Measurements from ENCODE around the gene HTR4. TPM values are rescaled to one million over a fixed set of nuclear protein-coding genes. Genes with fewer than 3 reads are reported as not detected.

The HTR4 gene
- total RNA-seq, 1 donor from 2014 or later: not detected

DNA sequence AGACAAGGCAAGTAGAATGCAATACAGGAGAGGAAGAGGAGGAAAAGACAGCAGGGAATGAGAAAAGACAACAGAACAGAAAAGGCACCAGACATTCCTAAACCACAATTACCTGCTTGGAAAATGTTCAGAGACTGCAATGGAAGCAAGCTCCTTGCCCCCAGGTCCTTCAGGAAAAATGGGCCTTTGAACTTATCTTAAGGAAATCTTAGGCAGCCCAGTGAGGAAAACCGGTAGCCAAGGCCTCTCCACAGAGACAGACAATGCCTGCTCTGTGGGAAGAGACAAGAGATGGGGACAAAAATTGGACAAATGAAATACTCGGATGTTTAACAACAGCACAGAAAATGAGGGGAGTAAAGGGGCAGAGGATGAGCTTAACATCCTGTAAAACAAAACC, 31.2 kb downstream of the HTR4 start:
- H3K4me3 ChIP-seq: no peak overlapping the region
- no peak overlapping the region for H3K27ac ChIP-seq
- H2AFZ ChIP-seq (replicated peaks): no peak overlapping the region
- DNase-seq (ENCODE audit: low spot score): no peak
- Mint-ChIP-seq H3K4me3 (no peak overlapping the region), H3K27ac (no peak overlapping the region), H3K9me3 (no peaks in the 10 kb centered on the region), H3K4me1 (peaks cover 3% of the 10 kb centered on the region), H3K27me3 (ENCODE audit: insufficient read depth, low read depth) (no peaks in the 10 kb centered on the region), H3K36me3 (no peaks in the 10 kb centered on the region)
- H3K36me3 ChIP-seq: no peaks in the 10 kb centered on the region
- no peaks in the 10 kb centered on the region for H4K20me1 ChIP-seq (ENCODE audit: low read depth)
- no peaks in the 10 kb centered on the region for H3F3A ChIP-seq (ENCODE audit: low read depth)
- H3K9me3 ChIP-seq (ENCODE audit: low read depth): no peaks in the 10 kb centered on the region
- peaks cover 3% of the 10 kb centered on the region for H3K4me1 ChIP-seq
- H3K9ac ChIP-seq: no peak overlapping the region
- TF ChIP-seq EZH2phosphoT487 (IDR thresholded peaks at IDR 0.05) (no peak), EZH2 (IDR thresholded peaks at IDR 0.05) (no peak)
- TF ChIP-seq, protein P1, sequence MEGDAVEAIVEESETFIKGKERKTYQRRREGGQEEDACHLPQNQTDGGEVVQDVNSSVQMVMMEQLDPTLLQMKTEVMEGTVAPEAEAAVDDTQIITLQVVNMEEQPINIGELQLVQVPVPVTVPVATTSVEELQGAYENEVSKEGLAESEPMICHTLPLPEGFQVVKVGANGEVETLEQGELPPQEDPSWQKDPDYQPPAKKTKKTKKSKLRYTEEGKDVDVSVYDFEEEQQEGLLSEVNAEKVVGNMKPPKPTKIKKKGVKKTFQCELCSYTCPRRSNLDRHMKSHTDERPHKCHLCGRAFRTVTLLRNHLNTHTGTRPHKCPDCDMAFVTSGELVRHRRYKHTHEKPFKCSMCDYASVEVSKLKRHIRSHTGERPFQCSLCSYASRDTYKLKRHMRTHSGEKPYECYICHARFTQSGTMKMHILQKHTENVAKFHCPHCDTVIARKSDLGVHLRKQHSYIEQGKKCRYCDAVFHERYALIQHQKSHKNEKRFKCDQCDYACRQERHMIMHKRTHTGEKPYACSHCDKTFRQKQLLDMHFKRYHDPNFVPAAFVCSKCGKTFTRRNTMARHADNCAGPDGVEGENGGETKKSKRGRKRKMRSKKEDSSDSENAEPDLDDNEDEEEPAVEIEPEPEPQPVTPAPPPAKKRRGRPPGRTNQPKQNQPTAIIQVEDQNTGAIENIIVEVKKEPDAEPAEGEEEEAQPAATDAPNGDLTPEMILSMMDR (IDR thresholded peaks at IDR 0.05): no peak
- H3K27me3 ChIP-seq: no peaks in the 10 kb centered on the region
- no peak overlapping the region for H3K4me2 ChIP-seq
- H3K79me2 ChIP-seq (ENCODE audit: low read depth): no peaks in the 10 kb centered on the region

DNA sequence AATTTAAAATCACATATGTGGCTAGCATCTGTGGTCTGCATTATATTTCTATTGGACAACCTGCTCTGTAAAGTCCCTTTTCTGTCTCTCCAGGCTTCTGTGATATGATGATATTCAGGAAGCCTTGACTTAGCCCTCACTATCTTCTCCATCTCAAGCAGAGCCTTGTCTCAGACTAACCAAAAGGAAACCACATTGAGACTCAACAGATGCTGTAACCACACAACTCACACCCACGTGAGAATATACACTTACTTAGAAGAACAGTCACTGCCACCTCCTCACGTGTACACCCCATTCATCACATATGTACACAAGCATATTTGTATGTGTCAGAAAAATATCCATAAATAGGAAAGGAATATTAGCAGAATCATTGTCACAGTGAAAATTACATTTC, 33.6 kb downstream of the HTR4 start:
- Histone ChIP-seq H3K79me2 (ENCODE audit: low read depth) (no peaks in the 10 kb centered on the region), H3K4me1 (peaks cover 3% of the 10 kb centered on the region), H3K4me3 (no peak overlapping the region), H3K27me3 (no peaks in the 10 kb centered on the region), H2AFZ (replicated peaks) (no peak overlapping the region), H3K36me3 (no peaks in the 10 kb centered on the region), H3K4me2 (no peak overlapping the region), H3K9ac (no peak overlapping the region), H3K9me3 (ENCODE audit: low read depth) (no peaks in the 10 kb centered on the region), H4K20me1 (ENCODE audit: low read depth) (no peaks in the 10 kb centered on the region), H3K27ac (no peak overlapping the region), H3F3A (ENCODE audit: low read depth) (no peaks in the 10 kb centered on the region)
- no peak for DNase-seq (ENCODE audit: low spot score)
- Mint-ChIP-seq H3K9me3 (no peaks in the 10 kb centered on the region), H3K36me3 (no peaks in the 10 kb centered on the region), H3K27ac (no peak overlapping the region), H3K4me1 (peaks cover 10% of the 10 kb centered on the region), H3K4me3 (no peak overlapping the region), H3K27me3 (ENCODE audit: insufficient read depth, low read depth) (peaks cover 2% of the 10 kb centered on the region)
- TF ChIP-seq, protein P1 (IDR thresholded peaks at IDR 0.05): no peak
- TF ChIP-seq EZH2 (IDR thresholded peaks at IDR 0.05): no peak
- no peak for TF ChIP-seq EZH2phosphoT487 (IDR thresholded peaks at IDR 0.05)

DNA sequence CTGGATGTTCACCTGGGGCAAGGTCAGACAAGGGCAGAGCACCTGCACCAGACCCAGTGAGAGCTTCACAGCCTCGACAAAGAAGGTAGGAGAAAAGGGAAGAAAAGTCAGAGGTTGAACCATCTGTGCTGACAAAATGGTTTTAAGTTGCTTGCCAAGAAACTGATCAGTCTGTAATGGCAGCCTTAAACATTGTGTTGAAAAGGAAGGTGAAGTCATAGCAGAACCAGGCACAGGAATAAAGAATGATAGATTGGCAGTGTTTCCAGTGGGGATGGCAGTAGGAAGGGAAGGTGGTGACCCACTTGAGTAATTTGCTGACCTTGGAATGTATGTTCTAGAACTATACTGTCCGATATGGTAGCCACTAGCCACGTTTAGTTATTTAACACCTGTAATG, 34.2 kb downstream of the HTR4 start:
- no peak overlapping the region for H3K4me3 Mint-ChIP-seq
- Histone ChIP-seq H3K9ac (no peak overlapping the region), H2AFZ (replicated peaks) (no peak overlapping the region), H3K9me3 (ENCODE audit: low read depth) (no peaks in the 10 kb centered on the region), H3F3A (ENCODE audit: low read depth) (no peaks in the 10 kb centered on the region), H3K4me3 (no peak overlapping the region), H3K36me3 (no peaks in the 10 kb centered on the region), H3K27me3 (no peaks in the 10 kb centered on the region), H3K27ac (no peak overlapping the region), H3K4me1 (peaks cover 3% of the 10 kb centered on the region), H3K79me2 (ENCODE audit: low read depth) (no peaks in the 10 kb centered on the region), H3K4me2 (no peak overlapping the region), H4K20me1 (ENCODE audit: low read depth) (no peaks in the 10 kb centered on the region)
- no peak for DNase-seq (ENCODE audit: low spot score)
- no peaks in the 10 kb centered on the region for H3K9me3 Mint-ChIP-seq
- no peaks in the 10 kb centered on the region for H3K36me3 Mint-ChIP-seq
- peaks cover 2% of the 10 kb centered on the region for H3K27me3 Mint-ChIP-seq (ENCODE audit: insufficient read depth, low read depth)
- H3K27ac Mint-ChIP-seq: no peak overlapping the region
- TF ChIP-seq, protein P1 (IDR thresholded peaks at IDR 0.05): no peak
- TF ChIP-seq EZH2 (IDR thresholded peaks at IDR 0.05) (no peak), EZH2phosphoT487 (IDR thresholded peaks at IDR 0.05) (no peak)
- H3K4me1 Mint-ChIP-seq: peaks cover 10% of the 10 kb centered on the region

Measured in neural progenitor cell (in vitro differentiated cells).